ENCODE data around the gene CSNK1A1. TPM values are rescaled to one million over a fixed set of nuclear protein-coding genes. Genes with fewer than 3 reads are reported as not detected.
A peak's percentile ranks its signal among the peaks of the same experiment; 100 is the strongest.

CSNK1A1 gene
- total RNA-seq, 4 donors from 2014 or later: 283 to 347 (median 336) TPM

DNA sequence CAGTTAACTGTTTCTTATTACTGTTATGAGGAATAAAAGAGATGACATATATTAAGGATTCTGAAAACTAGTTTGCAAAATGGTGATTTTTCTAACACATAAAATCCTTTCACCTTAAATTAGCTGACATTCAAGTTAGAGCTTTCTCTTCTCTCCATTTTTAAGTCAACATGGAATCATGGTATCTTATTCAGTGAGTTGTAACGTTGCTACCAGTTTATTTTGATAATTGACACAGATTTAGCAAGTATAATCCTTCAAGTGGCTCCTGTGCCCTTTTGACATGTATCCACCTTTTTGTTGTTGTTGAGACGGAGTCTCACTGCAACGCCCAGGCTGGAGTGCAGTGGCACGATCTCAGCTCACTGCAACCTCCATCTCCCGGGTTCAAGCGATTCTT, 58.5 kb downstream of the CSNK1A1 start:
- peaks cover 33 to 90% (median 68%) of the 10 kb centered on the region in 4 donors for H3K4me1 ChIP-seq
- intact Hi-C loops (cut with DNase I): no loop called here
- TF ChIP-seq POLR2A (IDR thresholded peaks at IDR 0.05; ENCODE audit: low read depth) (no peak), EP300 (IDR thresholded peaks at IDR 0.05) (no peak), POLR2AphosphoS5 (IDR thresholded peaks at IDR 0.05) (no peak), CTCF (IDR thresholded peaks at IDR 0.05) (no peak)

GRCh38 chr5:149490599-149491485, 60.4 kb downstream of the CSNK1A1 start:
- no peak for TF ChIP-seq EP300 (IDR thresholded peaks at IDR 0.05)
- no peak for TF ChIP-seq POLR2A (IDR thresholded peaks at IDR 0.05; ENCODE audit: low read depth)
- TF ChIP-seq POLR2AphosphoS5 (IDR thresholded peaks at IDR 0.05): no peak
- TF ChIP-seq CTCF (IDR thresholded peaks at IDR 0.05): no peak
- peaks cover 0 to 27% (median 10%) of the 10 kb centered on the region in 4 donors for H3K36me3 ChIP-seq
- no peak overlapping the region for H3K4me3 ChIP-seq
- H3K9me3 ChIP-seq: no peaks in the 10 kb centered on the region
- 90% methylated on average over 6 of the region's 6 CpGs for WGBS
- peaks cover 43 to 90% (median 70%) of the 10 kb centered on the region in 4 donors for H3K4me1 ChIP-seq
- DNase-seq (ENCODE audit: extremely low spot score): no peak
- intact Hi-C loops (cut with DNase I): no loop called here
- no peaks in the 10 kb centered on the region for H3K27me3 ChIP-seq
- H3K27ac ChIP-seq (replicated peaks in 1 of 4): peak overlapping the region; percentile 86 to 93 (median 90)

More for the DNA sequence above, 58.5 kb downstream of the CSNK1A1 start:
- H3K27ac ChIP-seq (replicated peaks in 1 of 4): peak overlapping the region; percentile 86 to 93 (median 90)
- H3K36me3 ChIP-seq: peaks cover 0 to 43% (median 17%) of the 10 kb centered on the region in 4 donors
- no peaks in the 10 kb centered on the region for H3K27me3 ChIP-seq
- no peak for DNase-seq (ENCODE audit: extremely low spot score)
- H3K9me3 ChIP-seq: no peaks in the 10 kb centered on the region
- no peak overlapping the region for H3K4me3 ChIP-seq
- WGBS: 86% methylated on average over 6 of the region's 6 CpGs

- Histone ChIP-seq H3K36me3 (peaks cover 0 to 19% (median 5%) of the 10 kb centered on the region in 4 donors), H3K9me3 (no peaks in the 10 kb centered on the region), H3K27ac (replicated peaks in 1 of 4) (peak overlapping the region; percentile 86 to 93 (median 90)), H3K4me1 (peaks cover 56 to 91% (median 77%) of the 10 kb centered on the region in 4 donors), H3K27me3 (no peaks in the 10 kb centered on the region), H3K4me3 (no peak overlapping the region)
- intact Hi-C loops (cut with DNase I): loop anchor here (5.0 kb wide), 1 partner anchor 37 kb away; no protein-coding TSS in a partner anchor
- no peak for DNase-seq (ENCODE audit: extremely low spot score)
- no peak for TF ChIP-seq CTCF (IDR thresholded peaks at IDR 0.05)
- TF ChIP-seq POLR2AphosphoS5 (IDR thresholded peaks at IDR 0.05): peak in 1 of 2 donors; percentile 74
- no peak for TF ChIP-seq POLR2A (IDR thresholded peaks at IDR 0.05; ENCODE audit: low read depth)
- peak; percentile 74 for TF ChIP-seq EP300 (IDR thresholded peaks at IDR 0.05)
- 6% methylated on average over 7 of the region's 7 CpGs for whole genome bisulfite sequencing
These were observed 61.6 kb downstream of the CSNK1A1 start for GRCh38 chr5:149489605-149490037.

- peaks cover 0 to 11% (median under 1%) of the 10 kb centered on the region in 4 donors for H3K36me3 ChIP-seq
- H3K4me3 ChIP-seq: no peak overlapping the region
- no peaks in the 10 kb centered on the region for H3K27me3 ChIP-seq
- TF ChIP-seq EP300 (IDR thresholded peaks at IDR 0.05): no peak
- no peak for TF ChIP-seq POLR2A (IDR thresholded peaks at IDR 0.05; ENCODE audit: low read depth)
- no peak for TF ChIP-seq POLR2AphosphoS5 (IDR thresholded peaks at IDR 0.05)
- no peak for TF ChIP-seq CTCF (IDR thresholded peaks at IDR 0.05)
- DNase-seq (ENCODE audit: extremely low spot score): no peak
- 79% methylated on average over 19 of the region's 19 CpGs for WGBS
- no peaks in the 10 kb centered on the region for H3K9me3 ChIP-seq
- peak overlapping the region; percentile 86 to 93 (median 90) for H3K27ac ChIP-seq (replicated peaks in 1 of 4)
- peaks cover 56 to 97% (median 79%) of the 10 kb centered on the region in 4 donors for H3K4me1 ChIP-seq
- intact Hi-C loops (cut with DNase I): loop anchor here (5.0 kb wide), 1 partner anchor 36 kb away; no protein-coding TSS in a partner anchor
These were observed 62.5 kb downstream of the CSNK1A1 start for GRCh38 chr5:149488645-149489306.

All from esophagus muscularis mucosa (tissue), 4 donors.